HG03460 (cell line): Measurements from ENCODE around the gene CITED4.

Experiments used
- ATAC-seq: cut with Tn5 transposase; IDR thresholded peaks from one replicate; pipeline ENCODE4 v1.9.1; 2021; ENCODE audit not compliant: unreplicated experiment

CITED4 gene

DNA sequence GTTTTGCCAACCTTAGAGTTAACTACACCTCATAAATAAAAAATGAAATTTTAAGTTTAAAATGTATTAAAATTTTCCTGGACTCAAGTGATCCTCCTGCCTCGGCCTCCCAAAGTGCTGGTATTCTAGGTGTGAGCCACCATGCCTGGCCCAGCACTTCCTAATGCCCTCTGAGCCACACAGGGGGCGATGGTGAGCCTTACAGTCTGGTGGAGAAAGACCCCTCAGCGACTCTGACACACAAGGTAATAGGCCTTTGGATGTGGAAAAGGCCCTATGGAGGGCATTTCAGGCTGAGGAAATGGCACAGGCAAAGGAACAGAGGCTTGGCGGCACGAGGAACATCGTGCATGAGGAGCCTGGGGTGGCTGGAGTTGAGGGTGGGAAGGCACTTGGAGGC lies 6.7 kb downstream of the CITED4 start:
- no peak for ATAC-seq

DNA sequence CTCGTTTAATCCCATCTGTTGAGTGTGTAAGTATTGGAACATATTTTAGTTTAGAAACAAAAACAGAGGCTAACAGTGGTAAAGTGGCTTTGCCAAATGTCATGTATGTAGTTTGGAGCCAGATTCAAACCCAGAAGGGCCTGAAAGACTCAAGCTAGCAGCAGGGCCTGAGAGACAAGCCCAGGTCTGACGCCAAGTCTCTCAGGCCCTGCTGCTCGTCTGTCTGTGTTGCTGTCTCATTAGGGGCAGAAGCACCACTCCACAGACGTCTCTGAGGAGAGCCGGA lies 8.3 kb downstream of the CITED4 start:
- ATAC-seq: no peak

DNA sequence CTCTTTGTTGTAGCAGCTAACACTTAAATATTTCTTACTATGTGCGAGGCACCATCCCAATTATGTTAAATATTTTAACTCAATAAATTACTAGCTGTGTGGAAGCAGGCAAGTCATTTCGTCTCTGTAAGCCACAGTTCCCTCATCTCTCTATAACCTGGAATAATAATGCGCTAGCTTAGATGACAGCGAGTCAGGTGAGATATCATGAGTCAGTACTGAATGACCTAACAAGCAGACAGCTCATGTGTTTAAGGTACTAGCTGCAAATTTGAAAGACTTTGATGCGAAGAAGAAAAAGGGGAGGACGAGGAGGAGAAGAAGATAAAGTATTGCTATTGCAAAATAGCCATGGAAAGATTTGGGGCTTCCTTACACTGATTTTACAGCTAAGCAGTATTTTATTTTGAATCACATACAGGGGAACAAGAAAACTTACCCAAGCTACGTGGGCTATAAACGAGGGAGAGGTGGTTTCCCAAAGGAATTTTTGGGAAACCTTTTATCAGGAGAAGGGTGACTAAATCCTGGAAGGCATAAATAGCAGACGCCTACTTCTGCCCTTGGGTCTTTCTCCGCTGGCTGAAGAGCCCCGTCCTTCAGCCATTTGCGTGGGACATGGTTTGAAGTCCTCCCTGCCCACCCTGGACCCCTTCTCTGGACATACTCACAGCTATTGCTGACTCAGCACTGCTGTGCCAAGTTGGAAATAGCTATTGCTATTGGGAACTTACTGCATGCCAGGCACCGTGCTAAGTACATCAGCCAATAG lies 8.9 kb downstream of the CITED4 start:
- no peak for ATAC-seq

DNA sequence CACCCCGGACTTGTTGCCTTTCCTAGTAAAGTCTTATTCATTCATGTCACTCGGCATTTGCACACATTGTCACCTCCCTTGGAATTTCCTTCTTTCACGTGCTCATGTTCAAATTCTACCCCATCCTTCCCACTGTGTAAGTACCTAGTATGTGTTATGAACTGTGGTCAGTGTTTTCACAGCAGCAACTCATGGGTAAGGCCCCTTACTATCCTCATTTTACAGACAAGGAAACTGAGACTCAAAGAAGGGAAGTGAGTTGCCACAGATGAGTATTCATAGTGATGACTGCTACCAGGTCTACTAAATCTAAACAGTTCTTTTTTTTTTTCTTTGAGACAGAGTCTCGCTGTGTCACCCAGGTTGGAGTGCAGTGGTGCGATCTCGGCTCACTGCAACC lies 10.5 kb downstream of the CITED4 start:
- no peak for ATAC-seq

DNA sequence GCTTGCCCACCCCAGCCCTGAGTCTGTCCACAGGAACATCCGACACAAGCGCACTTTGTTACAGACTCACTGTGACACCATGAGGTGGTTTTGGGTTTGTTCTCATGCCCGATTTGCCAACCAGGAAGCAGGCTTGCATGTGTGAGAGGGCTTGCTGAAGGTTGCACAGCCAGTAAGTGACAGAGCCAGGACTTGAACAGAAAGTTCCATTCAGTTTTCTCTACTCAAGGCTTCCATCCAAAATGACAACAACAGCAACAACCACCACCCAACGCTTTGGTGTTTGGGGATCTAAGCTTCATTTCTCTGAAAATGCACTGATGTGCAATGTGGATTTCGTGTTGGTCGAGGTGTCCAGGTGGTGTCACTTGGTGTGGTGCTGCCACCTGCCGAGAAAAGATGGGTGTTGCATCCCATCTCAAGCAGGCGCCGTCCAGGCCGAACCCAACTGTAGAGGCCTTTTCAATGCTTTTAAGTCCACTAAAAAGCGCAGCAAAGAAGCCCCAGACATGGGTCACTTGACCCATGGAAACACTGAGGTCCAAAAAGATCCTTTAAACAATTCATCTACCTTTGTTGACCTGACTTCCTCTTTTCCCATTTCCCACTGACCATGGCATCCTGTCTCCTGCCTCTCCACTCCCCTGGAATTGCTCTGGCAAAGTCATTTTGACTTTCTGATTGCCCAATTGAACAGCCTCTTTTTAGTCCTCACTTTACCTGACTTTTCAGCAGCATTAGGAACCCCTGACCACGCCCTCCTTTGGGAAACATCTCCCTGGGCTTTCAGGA lies 12.2 kb downstream of the CITED4 start:
- peak; percentile 68 for ATAC-seq

DNA sequence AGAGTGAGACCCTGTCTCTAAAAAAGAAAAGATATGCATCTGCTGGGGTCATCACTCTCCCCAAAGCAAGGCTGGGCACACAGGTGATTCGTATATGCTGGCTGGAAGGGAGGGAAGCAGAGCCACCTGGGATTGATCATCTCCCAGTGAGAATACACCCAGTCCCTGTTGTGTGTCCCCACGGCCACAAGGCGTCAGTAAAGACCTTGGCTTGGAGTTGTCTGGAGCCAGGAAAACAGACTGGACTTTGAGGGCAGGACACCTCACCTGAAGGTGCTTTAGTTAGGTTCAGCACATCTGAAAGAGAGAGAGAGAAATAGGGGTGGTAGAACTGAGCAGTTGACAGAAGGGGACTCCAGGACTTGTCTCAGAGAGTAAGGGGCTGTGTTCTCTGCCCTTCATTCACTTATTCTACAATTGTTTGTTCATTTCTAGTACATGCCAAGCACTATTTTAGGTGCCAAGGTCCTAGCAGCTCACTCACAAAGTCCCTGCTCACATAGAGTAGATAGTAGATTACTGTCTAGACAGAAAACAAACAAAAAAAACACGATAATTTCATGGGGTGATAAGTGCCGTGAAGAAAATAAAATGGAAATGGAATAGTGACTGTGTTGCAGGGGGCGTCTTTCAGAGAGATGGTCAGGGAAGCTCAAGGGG lies 13.5 kb downstream of the CITED4 start:
- no peak for ATAC-seq

DNA sequence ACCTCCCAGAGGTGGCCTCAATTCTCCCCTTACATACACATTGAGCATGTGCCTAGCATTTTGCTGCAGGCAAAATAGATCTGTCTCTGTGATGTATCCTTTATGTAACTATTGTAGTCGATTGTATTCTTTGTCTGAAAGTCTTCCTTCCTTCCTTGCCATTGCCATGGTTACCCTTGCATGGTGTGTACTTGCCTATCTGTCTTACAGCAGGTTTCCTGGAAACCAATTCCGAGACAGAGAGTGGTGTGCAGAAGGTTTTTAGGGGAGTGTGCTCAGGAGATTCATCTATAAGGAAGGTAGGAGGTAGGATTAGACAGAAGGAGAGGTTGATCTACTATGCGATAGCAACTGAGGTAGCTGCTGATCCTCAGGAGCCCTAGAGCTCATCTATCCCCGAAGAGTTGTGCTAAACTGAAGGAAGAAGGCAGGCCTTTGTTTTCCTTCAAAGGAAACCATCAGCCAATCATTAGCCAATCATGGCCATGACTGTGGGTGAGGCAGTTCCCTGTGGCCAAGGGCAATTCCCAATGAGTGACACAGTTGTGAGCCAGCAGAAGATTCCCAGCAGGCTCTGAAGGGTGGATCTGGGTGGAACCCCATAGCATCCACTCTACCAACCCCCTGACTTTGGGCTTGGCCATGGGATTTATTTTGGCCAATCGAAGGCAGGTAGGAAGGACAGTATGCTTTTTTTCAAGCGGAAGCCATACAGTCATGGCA lies 15.0 kb downstream of the CITED4 start:
- ATAC-seq: no peak

DNA sequence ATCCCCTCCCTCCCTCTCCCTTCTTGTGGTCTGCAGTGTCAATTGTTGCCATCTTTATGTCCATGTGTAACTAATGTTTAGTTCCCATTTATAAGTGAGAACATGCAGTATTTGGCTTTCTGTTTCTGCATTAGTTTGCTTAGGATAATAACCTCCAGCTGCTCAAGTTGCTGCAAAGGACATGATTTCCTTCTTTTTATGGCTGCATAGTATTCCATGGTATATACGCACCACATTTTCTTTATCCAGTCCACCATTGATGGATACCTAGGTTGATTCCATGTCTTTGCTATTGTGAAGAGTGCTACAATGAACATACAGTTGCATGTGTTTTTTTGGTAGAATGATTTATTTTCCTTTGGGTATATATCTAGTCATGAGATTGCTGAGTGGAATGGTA lies 16.3 kb downstream of the CITED4 start:
- no peak for ATAC-seq

DNA sequence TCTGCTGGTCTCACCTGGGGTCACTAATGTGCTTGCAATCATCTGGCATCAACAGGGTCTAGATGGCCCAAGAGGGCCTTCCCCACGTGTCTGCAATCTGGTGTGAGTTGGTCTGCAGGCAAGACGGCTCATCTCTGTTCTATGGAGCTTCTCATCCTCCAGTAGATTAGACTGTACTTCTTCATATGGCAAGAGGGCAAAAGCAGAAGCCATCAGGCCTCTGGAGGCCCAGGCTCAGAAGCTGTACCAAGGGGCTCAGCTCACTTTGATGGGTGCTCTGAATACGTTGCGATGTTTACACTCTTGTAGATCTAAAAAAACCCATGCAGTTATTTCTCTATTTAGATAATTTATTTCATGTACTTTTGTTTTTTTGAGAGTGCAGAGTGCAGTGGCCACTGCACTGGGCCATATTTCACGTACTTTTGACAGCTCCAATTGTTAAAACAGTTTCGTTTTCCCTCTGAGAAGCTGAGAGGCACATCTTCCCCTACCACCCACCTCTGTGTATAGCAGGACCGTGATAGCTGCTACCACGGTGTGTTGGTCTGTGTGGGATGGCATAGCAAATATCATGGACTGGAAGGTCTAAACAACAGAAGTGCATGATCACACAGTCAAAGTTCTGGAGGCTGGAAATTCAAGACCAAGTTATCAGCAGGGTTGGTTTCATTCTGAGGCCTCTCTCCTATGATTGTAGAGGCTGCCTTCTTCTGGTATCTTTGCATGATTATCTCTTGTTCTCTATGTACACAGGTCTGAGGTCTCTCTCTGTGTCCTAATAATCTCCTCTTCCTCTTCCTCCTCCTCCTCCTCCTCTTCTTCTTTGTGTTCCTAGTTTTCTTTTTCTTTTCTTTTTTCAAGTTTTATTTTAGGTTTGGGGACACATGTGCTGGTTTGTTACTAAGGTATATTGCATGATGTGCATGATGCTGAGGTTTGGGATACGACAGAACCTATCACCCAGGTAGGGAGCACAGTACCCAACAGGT lies 17.0 kb downstream of the CITED4 start:
- no peak for ATAC-seq

DNA sequence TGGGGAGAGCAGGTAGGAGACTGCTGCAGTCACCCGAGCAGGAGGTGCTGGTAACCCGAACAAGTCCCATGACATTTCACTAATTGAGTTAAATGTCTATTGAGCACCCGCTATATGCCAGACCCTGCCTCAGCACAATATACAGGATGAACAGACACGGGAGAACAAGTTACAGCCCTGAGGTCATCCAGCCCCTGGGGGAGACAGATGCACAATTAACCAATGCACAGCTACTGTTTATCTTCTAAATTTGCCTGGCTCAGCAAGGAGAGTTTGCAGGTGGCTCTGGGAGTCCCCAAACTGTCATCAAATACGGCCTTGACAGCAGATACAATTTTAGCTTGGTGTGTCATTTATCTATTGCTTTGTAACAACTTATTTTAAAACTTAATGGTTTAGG lies 18.1 kb downstream of the CITED4 start:
- no peak for ATAC-seq

DNA sequence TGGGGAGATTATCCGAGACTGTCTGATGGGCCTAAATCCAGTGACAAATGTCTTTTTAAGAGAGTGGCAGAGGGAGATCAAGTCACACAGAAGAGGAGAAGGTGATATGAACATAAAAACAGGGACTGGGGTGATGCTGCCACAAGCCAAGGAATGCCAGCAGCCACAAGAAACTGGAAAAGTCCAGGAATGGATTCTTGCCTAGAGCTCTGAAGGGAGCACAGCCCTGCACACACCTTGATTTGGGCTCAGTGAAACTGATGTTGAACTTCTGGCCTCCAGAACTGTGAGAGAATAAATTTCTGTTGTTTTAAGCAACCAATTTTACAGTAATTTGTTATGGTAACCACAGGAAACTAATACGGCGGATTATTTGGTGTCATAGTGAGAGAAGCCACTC lies 19.5 kb downstream of the CITED4 start:
- ATAC-seq: no peak

DNA sequence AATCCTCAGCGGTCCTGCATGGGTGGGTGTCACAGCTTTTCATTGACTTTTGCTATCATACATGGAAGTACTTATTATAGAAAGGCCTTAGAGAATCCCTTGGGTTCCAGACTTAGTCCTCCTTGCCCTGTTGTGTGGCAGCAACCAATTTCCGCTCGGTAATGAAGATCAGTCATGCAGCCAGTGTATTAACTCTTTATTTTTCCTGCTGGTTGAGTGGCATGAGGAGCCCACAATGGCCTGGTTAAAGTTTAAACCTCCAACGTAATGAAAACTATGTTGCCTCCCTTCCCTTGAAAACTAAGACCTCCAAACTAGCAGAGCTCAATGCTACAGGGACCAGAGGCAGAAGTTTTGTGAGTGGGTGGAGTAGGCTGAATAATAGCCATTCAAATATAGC lies 20.0 kb downstream of the CITED4 start:
- no peak for ATAC-seq

DNA sequence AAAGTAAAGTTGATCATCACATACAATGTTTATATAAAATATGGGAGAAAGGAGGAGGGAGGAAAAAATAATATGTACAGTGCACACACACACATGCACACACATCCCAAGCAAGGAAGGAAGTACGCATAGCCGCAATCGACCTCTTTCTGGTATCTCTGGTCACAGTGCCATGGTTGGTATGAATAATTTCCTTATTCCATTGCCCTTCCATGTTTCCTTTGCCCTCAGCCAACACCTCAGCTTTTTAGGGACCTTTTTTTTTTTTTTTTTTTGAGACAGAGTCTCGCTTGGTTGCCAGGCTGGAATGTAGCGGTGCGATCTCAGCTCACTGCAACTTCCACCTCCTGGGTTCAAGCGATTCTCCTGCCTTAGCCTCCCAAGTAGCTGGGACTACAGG lies 20.6 kb downstream of the CITED4 start:
- no peak for ATAC-seq

DNA sequence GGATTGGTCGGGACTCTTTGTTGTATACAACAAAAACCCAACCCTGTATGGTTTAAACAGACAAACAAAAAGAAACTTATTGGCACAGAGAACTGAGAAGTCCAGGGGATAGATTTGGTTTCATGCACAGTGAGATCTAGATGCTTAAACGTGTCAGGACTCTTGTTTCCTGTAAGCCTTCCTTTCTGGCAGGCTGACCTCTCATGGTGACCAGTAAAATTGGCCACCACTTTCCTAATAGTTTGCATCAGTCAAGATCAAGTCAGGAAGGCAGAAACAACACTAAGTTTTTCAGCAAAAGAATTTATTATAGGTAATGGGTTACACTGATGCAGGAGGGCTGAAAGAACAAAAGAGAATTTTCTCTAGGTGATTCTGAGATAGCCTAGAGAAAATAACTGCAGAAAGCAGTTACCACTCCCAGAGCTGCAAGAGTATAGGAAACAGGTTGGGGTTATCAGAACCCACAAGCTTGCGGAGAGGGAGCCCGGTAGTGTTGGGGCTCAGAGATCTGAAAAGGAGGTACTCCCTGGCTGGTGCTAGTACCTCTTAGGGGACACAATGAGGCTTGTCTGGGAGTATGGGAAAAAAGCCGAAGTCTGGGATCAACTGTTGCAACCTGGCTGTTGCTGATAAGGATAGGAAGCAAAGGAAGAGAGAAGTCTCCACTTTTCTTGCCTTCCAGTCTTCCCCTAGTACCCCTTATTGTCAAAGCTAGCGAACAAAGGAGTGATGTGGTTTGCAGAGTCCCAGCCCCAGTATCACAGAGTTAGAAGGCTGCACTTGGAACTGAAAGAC lies 21.4 kb downstream of the CITED4 start:
- no peak for ATAC-seq

DNA sequence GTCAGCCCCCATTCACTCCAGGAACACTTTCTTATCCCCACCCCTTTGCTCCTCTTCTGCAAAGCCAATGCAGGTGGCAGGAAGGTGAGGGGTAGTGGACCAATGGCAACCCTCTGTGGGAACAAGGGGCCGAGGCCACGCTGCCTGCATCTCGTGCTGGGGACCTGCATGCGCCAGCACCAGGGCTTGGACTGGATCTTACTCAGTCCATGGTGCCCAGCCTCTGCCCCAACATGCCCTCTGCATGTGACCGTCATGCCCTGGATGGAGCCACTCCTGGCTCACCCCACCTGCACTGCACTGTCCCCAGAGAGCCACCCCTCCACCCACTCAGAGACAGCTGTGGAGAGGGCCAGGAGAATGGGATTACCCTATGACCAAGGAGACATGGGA lies 22.2 kb downstream of the CITED4 start:
- ATAC-seq: no peak

DNA sequence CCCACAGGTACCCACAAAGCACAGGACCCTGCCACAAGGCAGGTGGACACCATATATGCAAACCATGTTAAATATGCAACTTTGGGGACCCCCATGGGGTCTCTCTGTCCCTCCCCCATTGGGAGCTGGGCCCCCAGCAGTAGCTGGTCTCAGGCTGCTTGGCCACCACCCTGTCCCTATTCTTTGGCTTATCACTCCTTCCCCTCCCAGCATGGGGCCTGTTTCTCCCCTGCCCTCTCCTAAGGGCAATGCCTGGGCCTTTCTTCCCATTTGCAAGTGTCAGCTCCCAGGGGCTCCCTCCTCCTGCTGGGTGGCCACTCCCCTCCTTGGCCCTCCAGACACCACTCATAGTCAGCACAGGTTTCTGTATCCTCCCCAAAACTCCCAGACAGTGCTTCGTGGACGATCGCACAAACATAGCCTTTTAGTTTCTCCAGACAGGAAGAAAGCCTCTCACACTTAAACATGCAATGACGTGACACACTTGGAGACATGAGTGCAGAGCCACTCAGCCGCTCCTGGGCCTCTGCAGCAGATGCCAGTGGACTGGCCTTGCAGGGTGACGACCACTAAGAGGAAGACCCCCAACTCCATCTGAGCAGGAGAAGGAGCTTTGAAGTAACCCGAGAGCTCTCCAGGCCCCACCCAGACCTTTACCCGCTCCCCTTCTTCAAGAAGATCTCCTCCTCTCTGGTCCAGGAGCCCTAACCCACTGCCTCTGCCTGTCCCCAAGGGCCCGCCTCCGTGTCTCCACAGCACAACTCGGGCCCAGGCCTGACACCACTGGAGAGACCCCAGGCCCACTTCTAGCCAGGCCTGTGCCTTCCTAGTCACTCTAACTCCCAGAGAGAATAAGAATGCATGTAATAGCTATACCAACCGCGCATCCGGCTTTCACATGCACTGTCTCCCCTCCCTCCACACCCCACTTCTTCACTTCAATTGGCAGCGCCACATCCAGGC lies 22.9 kb downstream of the CITED4 start:
- no peak for ATAC-seq

DNA sequence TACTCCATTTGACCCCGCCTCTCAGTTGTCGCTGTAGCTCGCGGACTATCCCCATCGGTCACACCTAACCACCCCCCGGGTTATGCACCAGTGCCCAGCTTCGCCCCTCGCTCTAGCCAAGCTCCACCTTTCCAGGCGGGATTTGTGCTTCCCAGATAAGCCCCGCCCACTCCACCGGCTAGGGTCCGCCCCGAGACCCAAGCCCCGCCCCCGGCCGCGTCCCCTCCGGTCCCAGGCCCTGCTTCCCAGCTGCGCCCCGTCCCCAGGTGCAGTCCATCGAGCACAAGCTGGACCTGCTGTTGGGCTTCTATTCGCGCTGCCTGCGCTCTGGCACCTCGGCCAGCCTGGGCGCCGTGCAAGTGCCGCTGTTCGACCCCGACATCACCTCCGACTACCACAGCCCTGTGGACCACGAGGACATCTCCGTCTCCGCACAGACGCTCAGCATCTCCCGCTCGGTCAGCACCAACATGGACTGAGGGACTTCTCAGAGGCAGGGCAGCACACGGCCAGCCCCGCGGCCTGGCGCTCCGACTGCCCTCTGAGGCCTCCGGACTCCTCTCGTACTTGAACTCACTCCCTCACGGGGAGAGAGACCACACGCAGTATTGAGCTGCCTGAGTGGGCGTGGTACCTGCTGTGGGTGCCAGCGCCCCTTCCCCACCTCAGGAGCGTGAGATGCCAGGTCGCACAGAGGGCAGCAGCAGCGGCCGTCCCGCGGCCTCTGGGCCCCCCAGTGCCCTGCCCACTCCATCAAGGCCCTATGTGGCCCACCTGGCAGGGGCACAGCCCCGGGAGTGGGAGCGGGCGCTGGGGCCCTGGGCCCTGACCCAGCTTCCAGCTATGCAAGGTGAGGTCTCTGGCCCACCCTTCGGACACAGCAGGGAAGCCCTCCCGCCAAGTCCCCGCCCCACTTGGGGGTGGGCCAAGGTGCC lies 23.9 kb downstream of the CITED4 start:
- ATAC-seq: no peak
